Endothelial cell of umbilical vein (primary cell): Measurements from ENCODE around the gene HIVEP3. TPM values are rescaled to one million over a fixed set of nuclear protein-coding genes. Genes with fewer than 3 reads are reported as not detected.

Experiments
- BruUV-seq: library from RNA; stranded (reverse); fragments of 400-500 nt; replicated peaks from 2 replicates; lab custom pipeline; 2021; lab: Mats Ljungman, UMichigan
- CTCF ChIA-PET: fragments of 300-600, 350-600 bp; sonication (Branson Sonifier 250); formaldehyde crosslinking; loops from one replicate; lab custom pipeline; 2021; ENCODE audit warnings: antibody characterized with exemption, inconsistent platforms; lab: Charles Lee
- POLR2A ChIA-PET: fragments of 300-600, 350-600 bp; sonication (Branson Sonifier 250); formaldehyde crosslinking; loops from one replicate; lab custom pipeline; 2021; ENCODE audit warnings: antibody characterized with exemption, inconsistent platforms; lab: Charles Lee
- DNase-seq: peaks from one replicate; pipeline ENCODE4 v3.0.0-alpha.2; 2011; ENCODE audit warnings: low read depth, low spot score
- FAIRE-seq: peaks from 2 replicates; lab custom pipeline; 2011; peaks lifted over from hg19 to GRCh38; lab: Jason Lieb, UNC
- H2AFZ ChIP-seq: 2 replicates; pipeline ENCODE4 v1.6.0; 2012; ENCODE audit warnings: low read depth, low read length, control low read depth, inconsistent platforms
- H3K27ac ChIP-seq: 2 replicates; pipeline ENCODE4 v1.5.1; 2011; ENCODE audit warnings: low read depth, mild to moderate bottlenecking, control low read depth, low read length, moderate library complexity; ENCODE audit not compliant: insufficient read depth
- H3K27me3 ChIP-seq, 2 experiments: 2 replicates each; pipeline versions ENCODE4 v1.6.0 to v1.6.1; 2011; ENCODE audit warnings: low read length in 2 of 2, mixed read lengths in 1 of 2; ENCODE audit not compliant: control insufficient read depth in 2 of 2, insufficient read depth in 2 of 2
- H3K36me3 ChIP-seq, 2 experiments: 2 replicates in 1 of 2; 3 replicates in 1 of 2; pipeline ENCODE4 v1.5.1; 2011; ENCODE audit warnings: low read length in 2 of 2, mild to moderate bottlenecking in 1 of 2, moderate library complexity in 1 of 2; ENCODE audit not compliant: control insufficient read depth in 2 of 2, insufficient read depth in 2 of 2; ENCODE audit errors: extremely low read depth in 1 of 2
- H3K4me1 ChIP-seq: 3 replicates; pipeline ENCODE4 v1.5.1; 2011; ENCODE audit warnings: mild to moderate bottlenecking, low read length; ENCODE audit not compliant: control insufficient read depth, insufficient read depth; ENCODE audit errors: extremely low read depth
- H3K4me2 ChIP-seq: 2 replicates; pipeline ENCODE4 v1.6.1; 2011; ENCODE audit warnings: low read length, control low read depth, mixed read lengths; ENCODE audit not compliant: insufficient read depth
- H3K4me3 ChIP-seq, 3 experiments: fragments of 200-600 bp in 1 of 3; sonication (generic), shearing (Covaris generic) in 1 of 3; replicated peaks in 1 of 3; 2 replicates each; pipeline ENCODE4 v1.5.1; 2011 to 2016; ENCODE audit warnings: control low read depth in 3 of 3, low read length in 3 of 3, mild to moderate bottlenecking in 2 of 3, inconsistent platforms in 1 of 3, low read depth in 1 of 3, moderate library complexity in 1 of 3; ENCODE audit not compliant: insufficient read depth in 1 of 3
- H3K79me2 ChIP-seq: 2 replicates; pipeline ENCODE4 v1.6.0; 2012; ENCODE audit warnings: low read length, inconsistent platforms; ENCODE audit not compliant: control insufficient read depth, insufficient read depth
- H3K9ac ChIP-seq: replicated peaks from 2 replicates; pipeline ENCODE3; 2011; ENCODE audit warnings: low read length, control low read depth; ENCODE audit not compliant: insufficient read depth; ENCODE audit errors: extremely low read depth
- H3K9me1 ChIP-seq: replicated peaks from 3 replicates; pipeline ENCODE4 v1.6.0; 2011; ENCODE audit warnings: mild to moderate bottlenecking, low read length; ENCODE audit not compliant: control insufficient read depth, insufficient read depth; ENCODE audit errors: extremely low read depth
- H3K9me3 ChIP-seq: replicated peaks from 2 replicates; pipeline ENCODE4 v1.5.1; 2012; ENCODE audit warnings: low read length, inconsistent platforms; ENCODE audit not compliant: control insufficient read depth, insufficient read depth
- H4K20me1 ChIP-seq: replicated peaks from 2 replicates; pipeline ENCODE3; 2011; ENCODE audit warnings: mild to moderate bottlenecking, low read length; ENCODE audit not compliant: control insufficient read depth, insufficient read depth; ENCODE audit errors: extremely low read depth
- CTCF ChIP-seq, 2 donors: IDR thresholded peaks; 1 replicate in 1 of 2; 2 replicates in 1 of 2; pipeline ENCODE4 v1.5.1; 2011; ENCODE audit warnings: low read length in 2 of 2, mild to moderate bottlenecking in 2 of 2, moderate library complexity in 2 of 2, control low read depth in 1 of 2, inconsistent platforms in 1 of 2, low read depth in 1 of 2; ENCODE audit not compliant: insufficient read depth in 1 of 2; ENCODE audit errors: extremely low read depth in 1 of 2
- EZH2 ChIP-seq: IDR thresholded peaks from 2 replicates; pipeline ENCODE4 v1.6.1; 2012; ENCODE audit warnings: borderline replicate concordance, low read depth, mild to moderate bottlenecking, moderate library complexity, low read length, inconsistent platforms; ENCODE audit not compliant: severe bottlenecking
- FOS ChIP-seq: IDR thresholded peaks from 2 replicates; pipeline ENCODE4 v1.6.1; 2011; ENCODE audit warnings: mild to moderate bottlenecking, low read length, moderate library complexity, borderline replicate concordance; ENCODE audit not compliant: insufficient read depth
- GATA2 ChIP-seq: IDR thresholded peaks from 2 replicates; pipeline ENCODE4 v1.7.0; 2011; ENCODE audit warnings: low read depth, mild to moderate bottlenecking, moderate library complexity, mixed read lengths, low read length; ENCODE audit not compliant: insufficient read length, insufficient read depth
- JUN ChIP-seq: IDR thresholded peaks from 2 replicates; pipeline ENCODE4 v1.6.1; 2011; ENCODE audit warnings: borderline replicate concordance, low read depth; ENCODE audit not compliant: insufficient read length, insufficient read depth
- MYC ChIP-seq: IDR thresholded peaks from one replicate; pipeline ENCODE4 v1.6.1; 2011; ENCODE audit warnings: mild to moderate bottlenecking, low read depth, low read length
- POLR2A ChIP-seq: IDR thresholded peaks from 2 replicates; pipeline ENCODE4 v1.6.1; 2012; ENCODE audit warnings: low read depth, mild to moderate bottlenecking, control low read depth, low read length
- POLR2AphosphoS5 ChIP-seq: IDR thresholded peaks from 2 replicates; pipeline ENCODE4 v1.6.1; 2012; ENCODE audit warnings: low read depth, mild to moderate bottlenecking, control low read depth, low read length, moderate library complexity; ENCODE audit not compliant: insufficient read depth
- dilution Hi-C: fragments of 300-500 bp; cut with MboI; formaldehyde crosslinking; loops from one replicate; pipeline ENCODE4 v1.15.0; 2019; ENCODE audit warnings: low sequenced_read_pairs; ENCODE audit not compliant: extremely low pct_ligation_motif_present
- intact Hi-C: fragments of 100-400 bp; cut with micrococcal nuclease; formaldehyde crosslinking; loops from one replicate; pipeline ENCODE4 v1.10.0; 2022
- polyA plus RNA-seq, 4 experiments: library from polyadenylated mRNA; depleted of rRNA in 3 of 4; stranded (reverse) in 3 of 4; unstranded in 1 of 4; fragments of >200 nt; gene quantifications; 2 replicates each; pipeline versions ENCODE4 v1.2.1 to v1.2.3, GENCODE V29; 2011 to 2012; ENCODE audit warnings: missing spikeins in 1 of 4
- total RNA-seq: library from RNA; stranded (reverse); gene quantifications from 2 replicates; pipeline ENCODE4 v1.2.3, GENCODE V29; 2021
- TF ChIP-seq, protein P1 (sequence below): IDR thresholded peaks from 2 replicates; pipeline ENCODE4 v1.6.1; 2011; ENCODE audit not compliant: insufficient read depth, insufficient read length

The HIVEP3 gene
- total and polyA plus RNA-seq, 2 donors (not counting 3 experiments of a cell fraction or from before 2014, with no cell fraction given), result 3.4 to 4.0 TPM

- Histone ChIP-seq H4K20me1 (no peaks in the 10 kb centered on the region), H3K9ac (no peak overlapping the region), H3K27ac (no peak overlapping the region), H3K36me3 (no peaks in the 10 kb centered on the region), H3K9me3 (no peaks in the 10 kb centered on the region), H3K79me2 (no peaks in the 10 kb centered on the region), H3K4me3 (no peak overlapping the region), H3K4me2 (no peak overlapping the region), H3K4me1 (peaks cover 4% of the 10 kb centered on the region), H3K27me3 (no peaks in the 10 kb centered on the region), H2AFZ (no peak overlapping the region), H3K9me1 (no peaks in the 10 kb centered on the region)
- ChIA-PET POLR2A (no interaction called here), CTCF (no interaction called here)
- DNase-seq, result no peak
- BruUV-seq, result no TSS peak
- intact Hi-C loops, result no loop called here
- dilution Hi-C loops, result no loop called here
- no peak for FAIRE-seq
- TF ChIP-seq FOS (no peak), GATA2 (no peak), POLR2A (no peak), EZH2 (no peak), POLR2AphosphoS5 (no peak), CTCF (IDR thresholded peaks at IDR 0.05; ENCODE audit: extremely low read depth in 1 of 2, insufficient read depth in 1 of 2, low read depth in 1 of 2, low read length in 2 of 2) (no peak), JUN (no peak), MYC (no peak)
- TF ChIP-seq, protein P1, sequence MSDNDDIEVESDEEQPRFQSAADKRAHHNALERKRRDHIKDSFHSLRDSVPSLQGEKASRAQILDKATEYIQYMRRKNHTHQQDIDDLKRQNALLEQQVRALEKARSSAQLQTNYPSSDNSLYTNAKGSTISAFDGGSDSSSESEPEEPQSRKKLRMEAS, result no peak
Measured at GRCh38 chr1:41617336-41617735, 301.4 kb downstream of the HIVEP3 start.
